ENCODE results near the gene SMIM8.

- no peak for TF ChIP-seq CTCF (IDR thresholded peaks at IDR 0.05)
- no peak for TF ChIP-seq POLR2A (IDR thresholded peaks at IDR 0.05)
These were observed 25.3 kb upstream of the SMIM8 start for GRCh38 chr6:87297119-87297518.

Measured in adrenal gland (tissue), 5 donors.